Gastroesophageal sphincter (tissue), 3 donors: ENCODE measurements around the gene MRPL20.

ENCODE experiments used
- EP300 ChIP-seq: sonication (generic); formaldehyde crosslinking; IDR thresholded peaks from one replicate; pipeline ENCODE4 v1.6.1; 2017; ENCODE audit warnings: antibody characterized with exemption, mild to moderate bottlenecking
- POLR2A ChIP-seq, 2 donors: fragments of 450-650 bp; IDR thresholded peaks; one replicate each; pipeline ENCODE4 v1.6.1; 2017; ENCODE audit warnings: antibody characterized with exemption in 2 of 2, mild to moderate bottlenecking in 2 of 2, moderate library complexity in 1 of 2
- POLR2AphosphoS5 ChIP-seq: sonication (generic); formaldehyde crosslinking; IDR thresholded peaks from one replicate; pipeline ENCODE4 v1.6.1; 2017; ENCODE audit warnings: antibody characterized with exemption
- TF ChIP-seq, protein P1 (sequence below), 4 experiments: fragments of 200-600 bp in 2 of 4; fragments of 450-650 bp in 2 of 4; sonication (generic) in 1 of 4; IDR thresholded peaks; one replicate each; pipeline ENCODE4 v1.5.1; 2017 to 2019; ENCODE audit warnings: antibody characterized with exemption in 4 of 4, mild to moderate bottlenecking in 2 of 4, moderate library complexity in 2 of 4

DNA sequence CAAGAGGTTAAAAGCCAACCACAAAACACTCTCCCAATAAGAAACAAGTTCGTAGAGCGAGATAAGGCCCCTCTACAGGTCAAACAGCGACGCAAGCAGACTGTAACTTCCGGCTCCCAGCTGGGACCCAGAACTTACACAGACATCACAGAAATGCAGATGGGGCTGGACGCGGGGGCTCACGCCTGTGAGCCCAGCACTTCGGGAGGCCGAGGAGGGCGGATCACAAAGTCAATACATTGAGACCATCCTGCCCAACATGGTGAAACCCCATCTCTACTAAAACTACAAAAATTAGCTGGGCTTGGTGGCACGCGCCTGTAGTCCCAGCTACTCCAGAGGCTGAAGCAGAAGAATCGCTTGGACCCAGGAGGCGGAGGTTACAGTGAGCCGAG lies 19.0 kb downstream of the MRPL20 start:
- TF ChIP-seq, protein P1, sequence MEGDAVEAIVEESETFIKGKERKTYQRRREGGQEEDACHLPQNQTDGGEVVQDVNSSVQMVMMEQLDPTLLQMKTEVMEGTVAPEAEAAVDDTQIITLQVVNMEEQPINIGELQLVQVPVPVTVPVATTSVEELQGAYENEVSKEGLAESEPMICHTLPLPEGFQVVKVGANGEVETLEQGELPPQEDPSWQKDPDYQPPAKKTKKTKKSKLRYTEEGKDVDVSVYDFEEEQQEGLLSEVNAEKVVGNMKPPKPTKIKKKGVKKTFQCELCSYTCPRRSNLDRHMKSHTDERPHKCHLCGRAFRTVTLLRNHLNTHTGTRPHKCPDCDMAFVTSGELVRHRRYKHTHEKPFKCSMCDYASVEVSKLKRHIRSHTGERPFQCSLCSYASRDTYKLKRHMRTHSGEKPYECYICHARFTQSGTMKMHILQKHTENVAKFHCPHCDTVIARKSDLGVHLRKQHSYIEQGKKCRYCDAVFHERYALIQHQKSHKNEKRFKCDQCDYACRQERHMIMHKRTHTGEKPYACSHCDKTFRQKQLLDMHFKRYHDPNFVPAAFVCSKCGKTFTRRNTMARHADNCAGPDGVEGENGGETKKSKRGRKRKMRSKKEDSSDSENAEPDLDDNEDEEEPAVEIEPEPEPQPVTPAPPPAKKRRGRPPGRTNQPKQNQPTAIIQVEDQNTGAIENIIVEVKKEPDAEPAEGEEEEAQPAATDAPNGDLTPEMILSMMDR (IDR thresholded peaks at IDR 0.05): no peak
- TF ChIP-seq POLR2AphosphoS5 (no peak), POLR2A (IDR thresholded peaks at IDR 0.05) (no peak), EP300 (no peak)
